B cell (primary cell): ENCODE data around the gene MCAM. TPM values are rescaled to one million over a fixed set of nuclear protein-coding genes. Genes with fewer than 3 reads are reported as not detected.

Source experiments
- ATAC-seq: fragments of 200-7000 bp; cut with Tn5 transposase; one replicate; pipeline ENCODE4 v1.10.0; 2021; ENCODE audit warnings: low read depth, mild to moderate bottlenecking, moderate number of reproducible peaks, moderate library complexity
- CTCF ChIA-PET: fragments of 350-600 bp; sonication (Branson Sonifier 250); formaldehyde crosslinking; loops from one replicate; lab custom pipeline; 2021; ENCODE audit warnings: antibody characterized with exemption, inconsistent platforms; lab: Charles Lee
- POLR2A ChIA-PET: fragments of 350-600 bp; sonication (Branson Sonifier 250); formaldehyde crosslinking; loops from one replicate; lab custom pipeline; 2021; ENCODE audit warnings: antibody characterized with exemption; lab: Charles Lee
- DNase-seq: peaks from one replicate; pipeline ENCODE4 v3.0.0; 2013
- H2AFZ ChIP-seq: 2 replicates; pipeline ENCODE4 v1.6.1; 2012; ENCODE audit warnings: mild to moderate bottlenecking, low read depth, low read length; ENCODE audit not compliant: insufficient read depth, poor library complexity, severe bottlenecking
- H3K27ac ChIP-seq, 2 donors: 1 replicate in 1 of 2; 2 replicates in 1 of 2; pipeline ENCODE4 v1.5.1; 2012 to 2013; ENCODE audit warnings: low read length in 2 of 2, mild to moderate bottlenecking in 2 of 2, moderate library complexity in 1 of 2
- H3K27me3 ChIP-seq, 4 experiments: fragments of 200-600 bp in 1 of 4; sonication (generic) in 1 of 4; replicated peaks in 1 of 4; 1 replicate in 2 of 4; 2 replicates in 2 of 4; pipeline versions ENCODE4 v1.6.1 to v1.7.0; 2013 to 2016; ENCODE audit warnings: low read length in 3 of 4, mild to moderate bottlenecking in 2 of 4, mixed read lengths in 1 of 4, moderate library complexity in 1 of 4; ENCODE audit not compliant: insufficient read depth in 4 of 4, control insufficient read depth in 3 of 4; ENCODE audit errors: control extremely low read depth in 1 of 4
- H3K36me3 ChIP-seq, 2 experiments: replicated peaks in 1 of 2; 1 replicate in 1 of 2; 2 replicates in 1 of 2; pipeline versions ENCODE4 v1.6.1 to v1.7.1; 2013; ENCODE audit warnings: low read length in 1 of 2; ENCODE audit not compliant: insufficient read depth in 2 of 2, control insufficient read depth in 1 of 2; ENCODE audit errors: control extremely low read depth in 1 of 2, extremely low read depth in 1 of 2
- H3K4me1 ChIP-seq, 2 donors: fragments of 200-600 bp in 1 of 2; sonication (generic) in 1 of 2; 1 replicate in 1 of 2; 2 replicates in 1 of 2; pipeline versions ENCODE4 v1.5.1 to v1.6.1; 2013 to 2017; ENCODE audit warnings: low read length in 2 of 2; ENCODE audit not compliant: control insufficient read depth in 2 of 2, insufficient read depth in 2 of 2
- H3K4me2 ChIP-seq: replicated peaks from 2 replicates; pipeline ENCODE3; 2012; ENCODE audit warnings: mild to moderate bottlenecking, low read depth, low read length; ENCODE audit not compliant: poor library complexity, severe bottlenecking
- H3K4me3 ChIP-seq, 5 experiments: fragments of 200-600 bp in 1 of 5; sonication (generic) in 1 of 5; 1 replicate in 3 of 5; 2 replicates in 2 of 5; pipeline versions ENCODE4 v1.5.1 to v1.7.0; 2011 to 2016; ENCODE audit warnings: low read length in 4 of 5, mild to moderate bottlenecking in 4 of 5, low read depth in 2 of 5, control low read depth in 1 of 5, moderate library complexity in 1 of 5; ENCODE audit not compliant: insufficient read depth in 1 of 5; ENCODE audit errors: control extremely low read depth in 1 of 5, extremely low read depth in 1 of 5
- H3K79me2 ChIP-seq: fragments of 200-600 bp; sonication (generic); one replicate; pipeline ENCODE4 v1.6.0; 2016; ENCODE audit warnings: low read length; ENCODE audit not compliant: control insufficient read depth, insufficient read depth
- H3K9ac ChIP-seq: fragments of 200-600 bp; sonication (generic); 2 replicates; pipeline ENCODE4 v1.6.1; 2017; ENCODE audit warnings: mild to moderate bottlenecking, low read length, moderate library complexity
- H3K9me3 ChIP-seq, 3 donors: one replicate each; pipeline versions ENCODE4 v1.6.1 to v1.7.1; 2013; ENCODE audit warnings: low read length in 2 of 3; ENCODE audit not compliant: control insufficient read depth in 2 of 3, insufficient read depth in 1 of 3; ENCODE audit errors: control extremely low read depth in 1 of 3
- H4K20me1 ChIP-seq: 2 replicates; pipeline ENCODE4 v1.6.0; 2012; ENCODE audit warnings: mild to moderate bottlenecking, low read length; ENCODE audit not compliant: insufficient read depth, control insufficient read depth, poor library complexity, severe bottlenecking
- H3K27ac Mint-ChIP-seq: one replicate; pipeline ENCODE4 v1.8.0; 2021; ENCODE audit warnings: mixed read lengths
- H3K27me3 Mint-ChIP-seq: one replicate; pipeline ENCODE4 v1.8.0; 2021; ENCODE audit warnings: mixed read lengths
- H3K4me1 Mint-ChIP-seq: one replicate; pipeline ENCODE4 v1.8.0; 2021; ENCODE audit warnings: mixed read lengths
- H3K4me3 Mint-ChIP-seq: one replicate; pipeline ENCODE4 v1.8.0; 2021; ENCODE audit warnings: mixed read lengths
- H3K9me3 Mint-ChIP-seq: one replicate; pipeline ENCODE4 v1.8.0; 2022; ENCODE audit warnings: mixed read lengths; ENCODE audit not compliant: insufficient read depth
- EZH2 ChIP-seq: IDR thresholded peaks from 2 replicates; pipeline ENCODE4 v1.6.1; 2012; ENCODE audit warnings: borderline replicate concordance, low read depth, mild to moderate bottlenecking, moderate library complexity, low read length; ENCODE audit not compliant: insufficient read depth, poor library complexity, severe bottlenecking
- WGBS: methylation state at CpG from one replicate; pipeline ENCODE4 v1.1.5; 2013; ENCODE audit warnings: missing lambda C conversion rate; ENCODE audit not compliant: insufficient coverage; 5-methylcytosine and 5-hydroxymethylcytosine counted together
- intact Hi-C: fragments of 100-400 bp; cut with micrococcal nuclease; formaldehyde crosslinking; loops from one replicate; pipeline ENCODE4 v1.10.0; 2022
- polyA plus RNA-seq: library from polyadenylated mRNA; depleted of rRNA; stranded (reverse); fragments of >200 nt; gene quantifications from 2 replicates; pipeline ENCODE4 v1.2.3, GENCODE V29; 2012
- total RNA-seq, 2 donors: library from RNA; stranded (reverse); fragments of 120-200 nt in 1 of 2; gene quantifications; 1 replicate in 1 of 2; 2 replicates in 1 of 2; pipeline versions ENCODE4 v1.2.3 to v1.2.4, GENCODE V29; 2013 to 2022
- TF ChIP-seq, protein P1 (sequence below): fragments of 200-600 bp; IDR thresholded peaks from one replicate; pipeline ENCODE4 v1.8.0; 2022; ENCODE audit warnings: antibody characterized with exemption, mild to moderate bottlenecking

The MCAM gene
- total and polyA plus RNA-seq, 2 donors (not counting 1 experiment from before 2014, with no cell fraction given): 0.42 to 1.1 TPM

DNA sequence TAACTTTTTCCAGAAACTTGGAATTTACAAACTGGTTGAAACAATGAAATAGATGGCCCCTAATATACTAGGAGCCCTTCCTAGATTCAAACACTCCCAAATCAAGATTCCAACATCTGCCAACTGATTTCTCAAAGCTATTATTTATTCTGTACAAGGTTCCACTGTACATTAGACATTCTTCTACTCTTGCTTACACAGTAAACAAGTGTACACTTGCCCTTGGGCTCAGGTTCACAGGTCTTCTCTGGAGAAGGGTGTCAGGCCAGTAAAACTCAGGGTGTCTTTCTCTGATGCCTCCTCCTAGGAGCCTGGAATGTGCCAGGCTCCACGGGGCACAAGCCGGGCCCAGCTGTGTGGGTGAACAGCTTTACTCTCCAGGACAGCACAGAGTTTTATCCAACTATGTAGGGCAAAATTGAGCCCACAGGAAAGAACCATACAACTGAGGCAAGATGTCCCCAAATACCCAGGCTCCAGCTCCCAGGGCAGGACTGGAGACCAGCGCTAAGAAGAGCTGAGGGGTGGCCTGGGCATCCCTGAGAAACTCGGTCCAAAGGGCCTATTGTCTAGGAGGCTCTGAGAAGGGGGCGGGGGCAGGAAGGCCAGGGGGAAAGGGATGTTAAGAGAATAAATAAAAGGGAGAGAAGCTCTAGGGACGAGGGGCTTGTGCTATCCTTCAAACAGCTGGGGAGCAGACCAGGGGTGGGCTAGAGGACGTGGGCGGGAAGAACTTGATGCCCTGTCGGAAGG, 38.3 kb upstream of the MCAM start:
- H3K4me3 Mint-ChIP-seq: peak overlapping the region; percentile 93
- H3K4me1 Mint-ChIP-seq: peaks cover 16% of the 10 kb centered on the region
- H3K27ac ChIP-seq: no peak overlapping the region
- no peaks in the 10 kb centered on the region for H3K9me3 ChIP-seq
- POLR2A ChIA-PET: no interaction called here
- intact Hi-C loops: no loop called here
- H3K4me1 ChIP-seq: peaks cover 3 to 17% of the 10 kb centered on the region in 2 donors
- H3K9ac ChIP-seq: no peak overlapping the region
- H3K9me3 Mint-ChIP-seq: no peaks in the 10 kb centered on the region
- ATAC-seq (no peak), DNase-seq (no peak)
- 69% methylated on average over 5 of the region's 9 CpGs for WGBS
- no peaks in the 10 kb centered on the region for H3K36me3 ChIP-seq
- TF ChIP-seq, protein P1, sequence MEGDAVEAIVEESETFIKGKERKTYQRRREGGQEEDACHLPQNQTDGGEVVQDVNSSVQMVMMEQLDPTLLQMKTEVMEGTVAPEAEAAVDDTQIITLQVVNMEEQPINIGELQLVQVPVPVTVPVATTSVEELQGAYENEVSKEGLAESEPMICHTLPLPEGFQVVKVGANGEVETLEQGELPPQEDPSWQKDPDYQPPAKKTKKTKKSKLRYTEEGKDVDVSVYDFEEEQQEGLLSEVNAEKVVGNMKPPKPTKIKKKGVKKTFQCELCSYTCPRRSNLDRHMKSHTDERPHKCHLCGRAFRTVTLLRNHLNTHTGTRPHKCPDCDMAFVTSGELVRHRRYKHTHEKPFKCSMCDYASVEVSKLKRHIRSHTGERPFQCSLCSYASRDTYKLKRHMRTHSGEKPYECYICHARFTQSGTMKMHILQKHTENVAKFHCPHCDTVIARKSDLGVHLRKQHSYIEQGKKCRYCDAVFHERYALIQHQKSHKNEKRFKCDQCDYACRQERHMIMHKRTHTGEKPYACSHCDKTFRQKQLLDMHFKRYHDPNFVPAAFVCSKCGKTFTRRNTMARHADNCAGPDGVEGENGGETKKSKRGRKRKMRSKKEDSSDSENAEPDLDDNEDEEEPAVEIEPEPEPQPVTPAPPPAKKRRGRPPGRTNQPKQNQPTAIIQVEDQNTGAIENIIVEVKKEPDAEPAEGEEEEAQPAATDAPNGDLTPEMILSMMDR: no peak
- no peak for TF ChIP-seq EZH2
- H3K4me2 ChIP-seq: no peak overlapping the region
- H3K27me3 ChIP-seq: peaks cover 0 to 45% (median 13%) of the 10 kb centered on the region in 4 experiments
- H3K27me3 Mint-ChIP-seq: peaks cover 49% of the 10 kb centered on the region
- H3K27ac Mint-ChIP-seq: no peak overlapping the region
- no peak overlapping the region for H2AFZ ChIP-seq
- no peak overlapping the region for H3K4me3 ChIP-seq
- H4K20me1 ChIP-seq: no peaks in the 10 kb centered on the region
- CTCF ChIA-PET: interaction anchor here (1.0 to 4.2 kb wide), 19 partner anchors 9 to 753 kb away, joined by 3 to 61 read pairs (median 9); partner anchors contain the start of genes C1QTNF5, RNF26 and USP2
- no peaks in the 10 kb centered on the region for H3K79me2 ChIP-seq

- H3K36me3 ChIP-seq: no peaks in the 10 kb centered on the region
- ChIA-PET CTCF (no interaction called here), POLR2A (interaction anchor here (0.5 kb wide), 1 partner anchor 158 kb away, joined by 5 read pairs; no protein-coding TSS in a partner anchor)
- no peak overlapping the region for H3K27ac Mint-ChIP-seq
- peaks cover 56% of the 10 kb centered on the region for H3K27me3 Mint-ChIP-seq
- H4K20me1 ChIP-seq: no peaks in the 10 kb centered on the region
- ATAC-seq (no peak), DNase-seq (no peak)
- no peak overlapping the region for H3K4me3 ChIP-seq
- peaks cover 9% of the 10 kb centered on the region for H3K4me1 Mint-ChIP-seq
- no peak overlapping the region for H3K4me2 ChIP-seq
- 65% methylated on average over 2 of the region's 4 CpGs for WGBS
- H2AFZ ChIP-seq: no peak overlapping the region
- peaks cover 0 to 45% (median 13%) of the 10 kb centered on the region in 4 experiments for H3K27me3 ChIP-seq
- intact Hi-C loops: no loop called here
- H3K27ac ChIP-seq: no peak overlapping the region
- H3K4me3 Mint-ChIP-seq: no peak overlapping the region
- no peaks in the 10 kb centered on the region for H3K9me3 ChIP-seq
- no peaks in the 10 kb centered on the region for H3K9me3 Mint-ChIP-seq
- H3K79me2 ChIP-seq: no peaks in the 10 kb centered on the region
- H3K4me1 ChIP-seq: peaks cover 3 to 10% of the 10 kb centered on the region in 2 donors
- no peak overlapping the region for H3K9ac ChIP-seq
- no peak for TF ChIP-seq EZH2
- TF ChIP-seq, protein P1: no peak
Observed at GRCh38 chr11:119352857-119353260, 35.9 kb upstream of the MCAM start.
